HK-2 (cell line): ENCODE data around the gene TMEM178B.
"Not testable (repeated sequence)": the region's sequence is repeated elsewhere in the genome, so short reads cannot be mapped to it uniquely, and the experiment has no call there.

Source experiments
- DNase-seq: peaks from one replicate; pipeline ENCODE4 v3.0.0-alpha.2; 2018; ENCODE audit not compliant: unreplicated experiment

Gene TMEM178B

GRCh38 chr7:141073641-141074161 lies at the start of gene TMEM178B:
TSS of gene TMEM178B (plus strand) at chr7:141074064.
- peak; percentile 56 for DNase-seq

- DNase-seq: no peak
These were observed 49.2 kb upstream of the TMEM178B start for GRCh38 chr7:141024668-141025067.

DNA sequence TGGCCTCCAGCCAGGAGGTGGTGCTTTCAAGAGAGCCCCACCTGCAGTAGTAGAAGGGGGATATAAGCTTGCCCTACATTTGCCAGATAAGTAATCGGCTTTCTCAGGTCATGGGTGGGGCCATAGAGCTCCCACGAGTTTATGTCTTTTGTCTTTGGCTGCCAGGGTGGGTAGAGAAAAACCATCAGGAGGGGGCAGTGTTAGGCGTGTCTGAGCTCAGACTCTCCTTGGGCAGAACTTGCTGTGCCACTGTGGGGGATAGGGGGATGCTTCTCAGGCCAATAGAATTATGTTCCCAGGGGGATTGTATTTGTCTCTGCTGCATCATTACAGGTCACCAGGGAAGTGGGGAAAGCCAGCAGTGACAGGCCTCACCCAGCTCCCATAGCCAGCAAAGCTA lies 46.8 kb upstream of the TMEM178B start:
- DNase-seq: no peak

DNA sequence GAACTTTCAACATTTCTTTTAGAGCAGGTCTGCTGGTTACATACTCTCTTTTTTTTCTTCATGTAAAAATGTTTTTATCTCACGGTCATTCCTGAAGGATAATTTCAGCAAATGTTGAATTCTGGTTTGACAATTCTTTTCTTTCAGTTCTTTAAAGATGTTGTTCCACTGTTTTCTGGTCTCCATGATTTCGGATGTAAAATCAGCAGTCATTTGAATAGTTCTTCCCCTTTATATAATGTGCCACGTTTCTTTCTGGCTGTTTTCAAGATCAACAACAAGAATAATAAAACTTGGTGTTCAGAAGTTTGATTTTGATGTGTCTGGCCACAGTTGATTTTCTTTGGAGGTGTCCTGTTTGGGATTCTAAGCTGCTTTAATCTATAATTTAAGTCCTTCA lies 45.1 kb upstream of the TMEM178B start:
- no peak for DNase-seq

GRCh38 chr7:141032539-141033323 lies 41.1 kb upstream of the TMEM178B start:
- DNase-seq: not testable (repeated sequence)

- DNase-seq: not testable (repeated sequence)
These were observed 35.8 kb upstream of the TMEM178B start for GRCh38 chr7:141038100-141038499.

DNA sequence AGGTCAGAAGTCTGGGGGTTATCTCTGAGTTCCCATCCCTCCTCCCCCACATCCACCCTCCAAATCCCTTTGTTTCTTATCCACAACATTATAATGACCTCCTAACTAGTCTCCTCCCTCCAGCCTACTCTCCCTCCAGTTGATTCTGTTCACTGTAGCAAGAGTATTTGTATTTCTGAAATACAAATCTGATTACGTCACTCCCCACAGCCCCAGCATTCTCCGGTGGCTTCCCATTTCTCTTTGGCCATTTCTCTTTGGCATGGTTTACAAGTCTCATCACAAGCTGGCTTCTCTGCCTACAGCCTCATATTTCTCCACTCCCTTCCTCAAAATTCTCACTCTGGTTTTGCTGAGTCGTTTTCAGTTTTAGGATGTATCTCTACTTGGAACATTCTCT lies 34.5 kb upstream of the TMEM178B start:
- no peak for DNase-seq

DNA sequence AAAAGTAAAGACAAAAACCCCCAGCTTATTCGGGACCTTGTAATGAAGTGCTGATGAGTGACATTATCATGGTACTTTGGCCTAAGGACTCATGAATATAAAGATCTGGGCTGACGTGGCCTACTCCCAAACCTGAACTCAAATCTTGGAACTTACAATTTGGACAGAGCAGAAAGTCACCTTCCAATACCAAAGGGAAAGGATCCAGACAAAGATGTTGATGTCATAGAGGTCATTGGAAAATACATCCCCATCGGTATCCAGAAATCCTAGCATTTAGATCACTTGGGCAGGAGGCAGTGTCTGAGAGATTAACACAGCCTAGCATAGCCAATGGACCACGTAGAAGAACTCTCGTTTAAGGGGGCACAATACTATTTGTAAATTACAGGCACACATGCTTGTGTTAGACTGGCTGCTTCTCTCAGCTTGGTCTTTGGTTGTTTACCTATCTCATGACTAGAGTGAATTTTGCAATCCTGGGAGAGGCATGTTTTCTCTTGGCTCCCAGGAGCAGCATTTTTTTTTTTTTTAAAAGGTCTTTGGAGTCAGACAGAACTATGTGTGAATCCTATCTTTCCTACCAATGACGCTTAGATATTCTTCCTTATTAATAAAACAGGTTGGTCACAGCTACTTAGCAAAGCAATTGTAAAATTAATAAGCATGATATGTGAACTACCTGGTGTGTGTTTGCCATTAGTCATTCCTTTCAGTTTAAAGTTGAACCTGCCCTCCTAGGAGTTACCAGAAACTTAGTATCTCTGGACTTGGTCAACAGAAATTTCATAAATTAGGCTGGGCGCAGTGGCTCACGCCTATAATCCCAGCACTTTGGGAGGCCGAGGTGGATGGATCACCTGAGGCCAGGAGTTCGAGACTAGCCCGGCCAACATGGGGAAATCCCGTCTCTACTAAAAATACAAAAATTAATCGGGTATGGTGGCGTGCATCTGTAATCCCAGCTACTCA lies 31.4 kb upstream of the TMEM178B start:
- DNase-seq: no peak

DNA sequence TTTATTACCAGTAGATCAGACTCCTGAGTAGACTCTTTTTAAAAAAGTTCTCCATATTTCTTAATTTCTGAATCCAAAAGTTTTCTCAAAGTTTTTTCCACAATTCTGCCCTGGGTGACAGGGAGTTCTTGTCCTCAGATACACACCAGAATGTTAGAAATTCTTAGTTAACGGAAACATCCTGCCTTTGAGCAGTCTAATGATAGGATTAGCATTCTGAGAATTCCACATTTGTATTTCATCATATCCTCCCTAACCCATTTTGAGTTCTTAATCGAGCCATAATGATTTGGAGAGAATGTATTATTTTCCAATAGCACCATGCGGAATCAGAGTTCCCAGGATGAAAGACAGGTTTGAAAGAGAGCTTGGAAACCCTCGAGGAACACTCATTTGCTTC lies 30.2 kb upstream of the TMEM178B start:
- DNase-seq: no peak

- peak; percentile 80 for DNase-seq
These were observed 28.6 kb upstream of the TMEM178B start for GRCh38 chr7:141045126-141045841.

DNA sequence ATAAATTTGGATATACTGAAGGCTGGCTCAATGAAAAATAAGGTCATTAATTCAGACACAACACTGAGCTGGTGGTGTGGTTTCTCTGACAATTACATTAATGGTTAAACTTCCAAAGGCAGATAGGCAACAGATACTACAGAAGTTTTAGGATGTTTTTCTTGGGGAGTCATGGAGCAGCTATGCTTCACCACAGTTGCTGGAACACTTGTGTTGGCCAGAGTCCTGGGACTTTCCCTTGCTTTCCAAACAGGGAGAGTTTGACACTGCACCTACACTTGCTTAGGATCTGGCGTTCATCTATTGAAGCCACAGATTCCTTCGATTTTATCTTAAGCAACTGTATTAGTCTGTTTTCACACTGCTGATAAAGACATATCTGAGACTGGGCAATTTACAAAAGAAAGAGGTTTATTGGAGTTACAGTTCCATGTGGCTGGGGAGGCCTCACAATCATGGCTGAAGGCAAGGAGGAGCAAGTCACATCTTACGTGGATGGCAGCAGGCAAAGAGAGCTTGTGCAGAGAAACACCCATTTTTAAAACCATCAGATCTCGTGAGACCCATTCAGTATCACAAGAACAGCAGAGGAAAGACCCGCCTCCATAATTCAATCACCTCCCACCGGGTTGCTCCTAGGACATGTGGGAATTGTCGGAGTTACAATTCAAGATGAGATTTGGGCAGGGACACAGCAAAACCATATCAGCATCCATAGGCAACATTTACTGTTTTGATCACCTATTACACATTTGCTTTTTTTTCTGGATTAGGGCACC lies 27.8 kb upstream of the TMEM178B start:
- DNase-seq: peak; percentile 64

GRCh38 chr7:141053626-141054025 lies 20.2 kb upstream of the TMEM178B start:
- peak; percentile 89 for DNase-seq

- no peak for DNase-seq
These were observed 18.7 kb upstream of the TMEM178B start for GRCh38 chr7:141055146-141055545.

DNA sequence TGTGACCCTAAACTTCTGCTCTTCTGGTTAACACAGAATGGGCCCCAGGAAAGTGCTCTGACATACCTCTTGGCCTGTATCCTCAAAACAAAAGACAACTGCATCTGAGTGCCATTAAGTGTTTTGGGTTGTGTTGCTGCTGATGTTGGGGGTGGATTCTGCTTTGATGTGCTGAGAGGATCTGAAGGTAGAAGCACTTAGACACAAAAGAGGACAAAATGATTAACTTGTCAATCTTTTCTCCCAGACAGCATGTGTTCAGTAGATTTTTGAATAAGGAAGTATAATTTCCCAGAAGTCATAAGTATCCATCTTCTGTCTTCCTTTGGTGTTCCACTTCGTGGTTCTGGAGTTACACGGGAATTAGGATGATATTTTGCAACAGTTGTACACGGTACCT lies 16.1 kb upstream of the TMEM178B start:
- no peak for DNase-seq

- DNase-seq: not testable (repeated sequence)
These were observed 6.0 kb upstream of the TMEM178B start for GRCh38 chr7:141067856-141068255.

- DNase-seq: peak; percentile 72
These were observed 2.5 kb upstream of the TMEM178B start for GRCh38 chr7:141071260-141071854.

- DNase-seq: peak; percentile 45
These were observed 1.9 kb upstream of the TMEM178B start for GRCh38 chr7:141071855-141072547.

DNA sequence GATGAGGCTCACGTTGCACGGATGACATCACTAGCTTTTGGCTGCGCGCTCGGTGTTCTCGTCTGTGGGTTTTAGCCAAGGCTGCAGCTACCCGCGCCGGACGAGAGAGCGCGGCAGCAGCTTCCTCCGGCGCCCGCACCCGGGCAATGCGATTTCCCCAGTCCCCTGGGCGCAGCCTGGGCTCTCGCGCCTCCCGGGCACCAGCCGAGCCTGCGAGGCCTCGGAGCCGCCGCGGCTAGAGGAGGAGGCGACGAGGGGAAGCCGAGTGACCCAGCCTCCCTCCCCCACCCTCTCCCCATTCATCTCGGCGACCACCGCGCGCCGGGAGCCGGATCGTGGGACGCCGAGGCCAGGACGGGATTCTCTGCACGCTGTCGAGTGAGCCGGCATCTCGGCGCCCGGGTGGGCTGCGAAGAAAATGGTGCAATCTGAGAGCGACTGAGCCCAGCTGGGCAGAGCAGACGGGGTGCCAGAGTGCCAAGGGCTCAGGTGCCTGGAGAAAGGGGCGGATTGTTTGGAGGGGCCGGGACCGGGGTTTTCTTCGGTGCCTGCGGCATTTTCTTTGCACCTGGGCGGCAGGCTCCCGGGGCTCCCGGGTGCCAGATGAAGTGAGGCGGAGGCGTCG lies 1.2 kb upstream of the TMEM178B start:
- DNase-seq: peak; percentile 79

GRCh38 chr7:141073173-141073640 lies 657 bp upstream of the TMEM178B start:
- DNase-seq: peak; percentile 74
